Measurements from ENCODE around the gene RXRA. TPM values are rescaled to one million over a fixed set of nuclear protein-coding genes. Genes with fewer than 3 reads are reported as not detected.

RXRA gene
- total RNA-seq (2013): 98.1 TPM
- polyA plus RNA-seq: 10 to 100 TPM; 15.8 to 91.0 (median 23.2) TPM
- polyA minus RNA-seq: 85.8 and 102 TPM in 2 replicates
- total RNA-seq: 38.3 to 626 (median 239) reads per million in 11 experiments

DNA sequence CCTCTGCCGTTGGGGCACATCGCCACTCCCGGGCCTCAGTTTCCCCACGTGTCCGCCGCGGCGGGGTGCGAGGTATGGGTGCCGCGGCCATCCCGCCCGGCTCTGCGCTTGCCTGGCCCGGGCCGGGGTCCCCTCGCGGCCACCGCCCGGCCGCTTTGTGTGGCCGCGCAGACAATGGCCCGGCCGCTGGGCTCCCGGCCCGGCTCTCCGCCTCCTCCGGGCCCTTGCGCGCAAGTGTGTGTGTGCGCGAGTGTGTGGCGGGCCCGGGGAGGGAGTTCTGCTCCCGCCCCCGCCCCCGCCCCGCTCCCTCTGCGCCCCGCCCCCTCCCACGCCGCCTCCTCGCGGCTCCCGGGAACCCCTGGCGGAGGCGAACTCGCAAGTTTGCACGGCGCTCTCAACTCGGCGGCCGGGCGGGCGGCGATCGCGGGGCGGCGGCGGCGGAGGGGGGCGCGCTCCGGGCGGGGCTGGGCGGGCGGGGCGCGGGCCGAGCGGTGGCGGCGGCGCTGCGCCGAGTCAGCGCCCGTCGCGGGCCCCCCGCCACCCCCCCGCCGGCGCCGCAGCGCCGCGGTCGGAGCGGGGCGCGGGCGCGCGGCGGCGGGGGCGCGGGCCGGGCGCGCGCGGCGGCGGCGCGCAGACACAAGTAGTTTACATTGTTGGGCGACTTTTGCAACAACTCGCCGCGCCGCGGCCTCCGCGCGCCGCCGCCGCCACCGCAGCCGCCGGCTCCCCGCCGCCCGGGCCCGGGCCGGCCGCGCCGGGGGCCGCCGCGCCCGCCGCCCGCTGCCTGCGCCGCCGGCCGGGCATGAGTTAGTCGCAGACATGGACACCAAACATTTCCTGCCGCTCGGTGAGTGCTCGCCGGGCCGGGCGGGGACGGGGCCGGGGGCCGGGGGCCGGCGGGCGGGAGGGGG is at the start of gene RXRA:
Gene RXRA, plus strand, starts transcription at position 643 of the 911 bp plus-strand sequence. Its CDS starts 177 bp downstream, at position 820.
- Histone ChIP-seq H3K4me1 (ENCODE audit: control insufficient read depth in 1 of 2, insufficient read depth in 2 of 2, low read length in 2 of 2) (peaks cover 50 to 63% of the 10 kb centered on the region in 2 donors), H3K9me3 (replicated peaks in 1 of 2; ENCODE audit: control insufficient read depth in 1 of 2, insufficient read depth in 1 of 2, low read length in 2 of 2) (no peaks in the 10 kb centered on the region), H3K4me3 (replicated peaks in 1 of 3; ENCODE audit: low read depth in 2 of 3, low read length in 3 of 3) (peak within 1 kb of the TSS; percentile 73 to 97 (median 74)), H4K20me1 (ENCODE audit: insufficient read depth, low read length) (peaks cover 43% of the 10 kb centered on the region), H3K79me2 (ENCODE audit: insufficient read depth, low read length) (peaks cover 44% of the 10 kb centered on the region), H3K4me2 (replicated peaks; ENCODE audit: extremely low read depth, low read length, poor library complexity, severe bottlenecking) (peak within 1 kb of the TSS; percentile 99), H3K27ac (ENCODE audit: low read depth in 1 of 2, low read length in 2 of 2) (peak within 1 kb of the TSS; percentile 81 to 90), H2AFZ (ENCODE audit: insufficient read depth, low read depth, low read length, poor library complexity, severe bottlenecking) (peak within 1 kb of the TSS; percentile 74), H3K36me3 (replicated peaks in 1 of 2; ENCODE audit: control insufficient read depth in 1 of 2, insufficient read depth in 2 of 2, low read length in 2 of 2) (no peaks in the 10 kb centered on the region), H3K27me3 (ENCODE audit: control insufficient read depth in 2 of 2, insufficient read depth in 2 of 2, low read length in 2 of 2) (peaks cover 0 to 6% of the 10 kb centered on the region in 2 donors), H3K9ac (ENCODE audit: insufficient read depth, low read length, poor library complexity, severe bottlenecking) (peak within 1 kb of the TSS; percentile 90)
- peaks cover 16 to 24% (median 18%) of the 10 kb centered on the region in 3 donors for H3K27me3 Mint-ChIP-seq (ENCODE audit: low read depth in 3 of 3)
- H3K4me1 Mint-ChIP-seq: peaks cover 52% of the 10 kb centered on the region
- under 1% methylated on average over 124 of the region's 156 CpGs for WGBS (ENCODE audit: insufficient coverage)
- peaks cover 6 to 14% of the 10 kb centered on the region in 2 donors for H3K36me3 Mint-ChIP-seq
- peak within 1 kb of the TSS; percentile 80 to 95 (median 88) for H3K27ac Mint-ChIP-seq
- intact Hi-C loops (cut with micrococcal nuclease): loop anchor here (2.0 to 10.0 kb wide), 8 partner anchors 15 to 261 kb away; partner anchors contain the start of gene BRD3 (in 1 of the 2)
- peak; percentile 62 to 82 (median 78) for DNase-seq
- H3K4me3 Mint-ChIP-seq: peak within 1 kb of the TSS; percentile 93 to 97
- no peaks in the 10 kb centered on the region for H3K9me3 Mint-ChIP-seq
- TF ChIP-seq, protein P1, sequence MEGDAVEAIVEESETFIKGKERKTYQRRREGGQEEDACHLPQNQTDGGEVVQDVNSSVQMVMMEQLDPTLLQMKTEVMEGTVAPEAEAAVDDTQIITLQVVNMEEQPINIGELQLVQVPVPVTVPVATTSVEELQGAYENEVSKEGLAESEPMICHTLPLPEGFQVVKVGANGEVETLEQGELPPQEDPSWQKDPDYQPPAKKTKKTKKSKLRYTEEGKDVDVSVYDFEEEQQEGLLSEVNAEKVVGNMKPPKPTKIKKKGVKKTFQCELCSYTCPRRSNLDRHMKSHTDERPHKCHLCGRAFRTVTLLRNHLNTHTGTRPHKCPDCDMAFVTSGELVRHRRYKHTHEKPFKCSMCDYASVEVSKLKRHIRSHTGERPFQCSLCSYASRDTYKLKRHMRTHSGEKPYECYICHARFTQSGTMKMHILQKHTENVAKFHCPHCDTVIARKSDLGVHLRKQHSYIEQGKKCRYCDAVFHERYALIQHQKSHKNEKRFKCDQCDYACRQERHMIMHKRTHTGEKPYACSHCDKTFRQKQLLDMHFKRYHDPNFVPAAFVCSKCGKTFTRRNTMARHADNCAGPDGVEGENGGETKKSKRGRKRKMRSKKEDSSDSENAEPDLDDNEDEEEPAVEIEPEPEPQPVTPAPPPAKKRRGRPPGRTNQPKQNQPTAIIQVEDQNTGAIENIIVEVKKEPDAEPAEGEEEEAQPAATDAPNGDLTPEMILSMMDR (IDR thresholded peaks at IDR 0.05): no peak

DNA sequence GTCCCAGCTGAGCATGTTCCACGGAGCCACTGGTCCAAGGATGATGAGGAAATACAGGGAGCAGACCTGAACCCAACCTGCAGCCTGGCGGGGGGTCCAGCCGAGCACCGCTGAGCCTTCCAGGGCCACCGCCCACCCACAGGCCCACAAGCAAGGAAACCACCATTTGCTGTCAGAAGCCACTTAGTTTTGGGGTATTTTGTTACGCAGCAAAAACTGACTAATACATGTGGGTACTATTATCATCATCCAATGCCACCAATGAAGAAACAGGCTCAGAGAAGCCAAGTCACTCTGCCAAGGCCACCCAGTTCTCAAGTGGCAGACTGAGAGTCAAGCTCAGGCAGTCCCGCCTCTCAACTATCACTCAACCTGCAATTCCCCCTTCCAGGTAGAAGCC is 48.0 kb upstream of the RXRA start:
- H3K27ac Mint-ChIP-seq: no peak overlapping the region
- H3K9ac ChIP-seq (ENCODE audit: insufficient read depth, low read length, poor library complexity, severe bottlenecking): no peak overlapping the region
- H3K4me1 ChIP-seq (ENCODE audit: control insufficient read depth in 1 of 2, insufficient read depth in 2 of 2, low read length in 2 of 2): peaks cover 23 to 26% of the 10 kb centered on the region in 2 donors
- no peaks in the 10 kb centered on the region for H3K36me3 ChIP-seq (replicated peaks in 1 of 2; ENCODE audit: control insufficient read depth in 1 of 2, insufficient read depth in 2 of 2, low read length in 2 of 2)
- 98% methylated on average over 6 of the region's 7 CpGs for WGBS (ENCODE audit: insufficient coverage)
- H3K27me3 ChIP-seq (ENCODE audit: control insufficient read depth in 2 of 2, insufficient read depth in 2 of 2, low read length in 2 of 2): peaks cover 0 to 3% of the 10 kb centered on the region in 2 donors
- peaks cover 5% of the 10 kb centered on the region for H4K20me1 ChIP-seq (ENCODE audit: insufficient read depth, low read length)
- intact Hi-C loops (cut with micrococcal nuclease): no loop called here
- H3K4me3 ChIP-seq (replicated peaks in 1 of 3; ENCODE audit: low read depth in 2 of 3, low read length in 3 of 3): no peak overlapping the region
- H2AFZ ChIP-seq (ENCODE audit: insufficient read depth, low read depth, low read length, poor library complexity, severe bottlenecking): no peak overlapping the region
- peaks cover 0 to 7% of the 10 kb centered on the region in 2 donors for H3K9me3 ChIP-seq (replicated peaks in 1 of 2; ENCODE audit: control insufficient read depth in 1 of 2, insufficient read depth in 1 of 2, low read length in 2 of 2)
- H3K79me2 ChIP-seq (ENCODE audit: insufficient read depth, low read length): no peaks in the 10 kb centered on the region
- DNase-seq: no peak
- no peak overlapping the region for H3K4me3 Mint-ChIP-seq
- H3K4me1 Mint-ChIP-seq: peaks cover 23% of the 10 kb centered on the region
- no peaks in the 10 kb centered on the region for H3K36me3 Mint-ChIP-seq
- TF ChIP-seq, protein P1 (IDR thresholded peaks at IDR 0.05): no peak
- H3K4me2 ChIP-seq (replicated peaks; ENCODE audit: extremely low read depth, low read length, poor library complexity, severe bottlenecking): no peak overlapping the region
- H3K27me3 Mint-ChIP-seq (ENCODE audit: low read depth in 3 of 3): peaks cover 18 to 23% (median 18%) of the 10 kb centered on the region in 3 donors
- peaks cover 0 to 4% (median 0%) of the 10 kb centered on the region in 7 donors for H3K9me3 Mint-ChIP-seq
- H3K27ac ChIP-seq (ENCODE audit: low read depth in 1 of 2, low read length in 2 of 2): no peak overlapping the region
